CD14-positive monocyte (primary cell): ENCODE results near the gene SRPX. TPM values are rescaled to one million over a fixed set of nuclear protein-coding genes. Genes with fewer than 3 reads are reported as not detected.

Source experiments
- DNase-seq, 3 donors: peaks; one replicate each; pipeline ENCODE4 v3.0.0-alpha.2; 2011 to 2022
- H2AFZ ChIP-seq: 2 replicates; pipeline ENCODE4 v1.6.0; 2012; ENCODE audit warnings: mild to moderate bottlenecking, low read depth, low read length, inconsistent platforms; ENCODE audit not compliant: insufficient read depth, poor library complexity, severe bottlenecking
- H3K27ac ChIP-seq, 2 donors: 1 replicate in 1 of 2; 2 replicates in 1 of 2; pipeline ENCODE4 v1.5.1; 2012 to 2013; ENCODE audit warnings: low read length in 2 of 2, control low read depth in 1 of 2, inconsistent platforms in 1 of 2, low read depth in 1 of 2, mild to moderate bottlenecking in 1 of 2
- H3K27me3 ChIP-seq, 2 donors: one replicate each; pipeline versions ENCODE4 v1.6.0 to v1.6.1; 2011 to 2013; ENCODE audit warnings: low read length in 2 of 2; ENCODE audit not compliant: control insufficient read depth in 2 of 2, insufficient read depth in 2 of 2
- H3K36me3 ChIP-seq, 2 donors: replicated peaks in 1 of 2; 1 replicate in 1 of 2; 2 replicates in 1 of 2; pipeline versions ENCODE4 v1.5.1 to v1.6.1; 2012 to 2013; ENCODE audit warnings: low read length in 2 of 2, control low read depth in 1 of 2, inconsistent platforms in 1 of 2, mild to moderate bottlenecking in 1 of 2; ENCODE audit not compliant: insufficient read depth in 2 of 2, control insufficient read depth in 1 of 2
- H3K4me1 ChIP-seq, 2 donors: 1 replicate in 1 of 2; 2 replicates in 1 of 2; pipeline versions ENCODE4 v1.5.1 to v1.6.1; 2012 to 2013; ENCODE audit warnings: low read length in 2 of 2, control low read depth in 1 of 2, inconsistent platforms in 1 of 2, mild to moderate bottlenecking in 1 of 2, moderate library complexity in 1 of 2; ENCODE audit not compliant: insufficient read depth in 2 of 2, control insufficient read depth in 1 of 2
- H3K4me2 ChIP-seq: replicated peaks from 2 replicates; pipeline ENCODE3; 2012; ENCODE audit warnings: low read length, moderate library complexity, mild to moderate bottlenecking; ENCODE audit not compliant: poor library complexity, severe bottlenecking; ENCODE audit errors: extremely low read depth
- H3K4me3 ChIP-seq, 3 experiments: fragments of 200-600 bp in 1 of 3; sonication (generic) in 1 of 3; replicated peaks in 1 of 3; 1 replicate in 2 of 3; 2 replicates in 1 of 3; pipeline ENCODE4 v1.5.1; 2011 to 2013; ENCODE audit warnings: low read length in 3 of 3, mild to moderate bottlenecking in 3 of 3, control low read depth in 2 of 3, low read depth in 2 of 3, inconsistent platforms in 1 of 3, moderate library complexity in 1 of 3
- H3K79me2 ChIP-seq: 2 replicates; pipeline ENCODE4 v1.6.0; 2012; ENCODE audit warnings: mild to moderate bottlenecking, control low read depth, inconsistent platforms, low read length, moderate library complexity; ENCODE audit not compliant: insufficient read depth
- H3K9ac ChIP-seq: 2 replicates; pipeline ENCODE4 v1.6.0; 2017; ENCODE audit warnings: low read length, mild to moderate bottlenecking; ENCODE audit not compliant: insufficient read depth, poor library complexity, severe bottlenecking
- H3K9me3 ChIP-seq, 2 donors: replicated peaks in 1 of 2; 1 replicate in 1 of 2; 2 replicates in 1 of 2; pipeline versions ENCODE4 v1.5.1 to v1.6.1; 2012 to 2013; ENCODE audit warnings: low read length in 2 of 2, control low read depth in 1 of 2; ENCODE audit not compliant: control insufficient read depth in 1 of 2, insufficient read depth in 1 of 2
- H4K20me1 ChIP-seq: 2 replicates; pipeline ENCODE4 v1.6.0; 2012; ENCODE audit warnings: mild to moderate bottlenecking, low read length, control low read depth, moderate library complexity; ENCODE audit not compliant: insufficient read depth
- H3K27ac Mint-ChIP-seq, 7 donors: one replicate each; pipeline ENCODE4 v1.8.0; 2020; ENCODE audit warnings: mild to moderate bottlenecking in 7 of 7, mixed read lengths in 7 of 7, moderate library complexity in 6 of 7, inconsistent platforms in 2 of 7
- H3K27me3 Mint-ChIP-seq, 3 donors: one replicate each; pipeline ENCODE4 v1.8.0; 2021 to 2022; ENCODE audit warnings: low read depth in 3 of 3, mild to moderate bottlenecking in 3 of 3, mixed read lengths in 3 of 3, moderate library complexity in 3 of 3, inconsistent platforms in 1 of 3
- H3K36me3 Mint-ChIP-seq, 2 donors: one replicate each; pipeline ENCODE4 v1.8.0; 2020; ENCODE audit warnings: mixed read lengths in 2 of 2, inconsistent platforms in 1 of 2, mild to moderate bottlenecking in 1 of 2
- H3K4me1 Mint-ChIP-seq: one replicate; pipeline ENCODE4 v1.8.0; 2020; ENCODE audit warnings: mild to moderate bottlenecking, mixed read lengths
- H3K4me3 Mint-ChIP-seq, 2 donors: one replicate each; pipeline ENCODE4 v1.8.0; 2020; ENCODE audit warnings: mild to moderate bottlenecking in 2 of 2, mixed read lengths in 2 of 2, moderate library complexity in 1 of 2
- H3K9me3 Mint-ChIP-seq, 7 donors: one replicate each; pipeline ENCODE4 v1.8.0; 2020 to 2022; ENCODE audit warnings: mixed read lengths in 7 of 7, mild to moderate bottlenecking in 6 of 7, moderate library complexity in 6 of 7, inconsistent platforms in 2 of 7
- CTCF ChIP-seq: fragments of 200-600 bp; IDR thresholded peaks from one replicate; pipeline ENCODE4 v1.8.0; 2022; ENCODE audit warnings: antibody characterized with exemption, mild to moderate bottlenecking
- WGBS: methylation state at CpG from one replicate; pipeline ENCODE4 v1.1.5; 2013; ENCODE audit warnings: missing lambda C conversion rate; ENCODE audit not compliant: insufficient coverage; 5-methylcytosine and 5-hydroxymethylcytosine counted together
- intact Hi-C, 2 donors: fragments of 100-400 bp; cut with micrococcal nuclease; formaldehyde crosslinking; loops; one replicate each; pipeline versions ENCODE4 v1.15.0 to v1.15.1; 2023
- polyA plus RNA-seq, 3 donors: library from polyadenylated mRNA; depleted of rRNA in 1 of 3; unstranded in 2 of 3; stranded (reverse) in 1 of 3; fragments of 300-500 nt in 2 of 3; fragments of >200 nt in 1 of 3; fragmentation: Illumina TruSeq in 2 of 3; gene quantifications; 1 replicate in 2 of 3; 2 replicates in 1 of 3; pipeline ENCODE4 v1.2.3, GENCODE V29; 2012 to 2021

SRPX gene
- polyA plus RNA-seq, 3 donors = not detected

DNA sequence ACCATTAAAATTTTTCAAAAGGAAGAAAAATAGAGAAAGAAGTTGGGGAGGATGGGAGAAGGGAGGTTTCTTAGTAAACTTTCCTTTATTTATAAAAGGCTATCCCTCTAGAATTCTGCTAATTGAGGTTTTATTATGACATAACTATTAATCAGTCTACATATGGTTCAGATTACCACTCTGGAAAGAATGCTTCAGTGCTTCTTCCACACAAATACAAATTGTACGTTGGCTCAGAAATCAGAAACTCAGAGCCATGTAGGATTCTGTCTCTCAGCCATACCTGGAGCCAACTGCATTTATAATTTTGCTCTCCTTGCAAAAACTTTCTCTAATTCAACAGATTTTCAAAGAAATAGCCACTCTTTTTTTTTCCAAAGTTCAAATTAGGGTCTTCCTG lies 37.1 kb downstream of the SRPX start:
- Histone ChIP-seq H3K36me3 (no peaks in the 10 kb centered on the region), H3K27ac (no peak overlapping the region), H3K4me1 (no peaks in the 10 kb centered on the region), H3K4me3 (no peak overlapping the region), H4K20me1 (no peaks in the 10 kb centered on the region), H2AFZ (no peak overlapping the region), H3K4me2 (no peak overlapping the region), H3K27me3 (peaks cover 0 to 5% of the 10 kb centered on the region in 2 donors), H3K9ac (no peak overlapping the region), H3K79me2 (no peaks in the 10 kb centered on the region), H3K9me3 (no peaks in the 10 kb centered on the region)
- H3K36me3 Mint-ChIP-seq = no peaks in the 10 kb centered on the region
- no peak overlapping the region for H3K4me3 Mint-ChIP-seq
- H3K27me3 Mint-ChIP-seq = peaks cover 0 to 5% (median 3%) of the 10 kb centered on the region in 3 donors
- DNase-seq = no peak
- H3K4me1 Mint-ChIP-seq = no peaks in the 10 kb centered on the region
- H3K9me3 Mint-ChIP-seq = no peaks in the 10 kb centered on the region
- no peak overlapping the region for H3K27ac Mint-ChIP-seq
- intact Hi-C loops = no loop called here
- TF ChIP-seq CTCF = no peak
- WGBS = 100% methylated on average over 1 of the region's 1 CpG

- DNase-seq = no peak
- Histone ChIP-seq H3K4me1 (no peaks in the 10 kb centered on the region), H3K36me3 (no peaks in the 10 kb centered on the region), H3K9me3 (no peaks in the 10 kb centered on the region), H3K27me3 (no peaks in the 10 kb centered on the region), H3K27ac (no peak overlapping the region), H4K20me1 (no peaks in the 10 kb centered on the region), H3K9ac (no peak overlapping the region), H2AFZ (no peak overlapping the region), H3K4me3 (no peak overlapping the region), H3K4me2 (no peak overlapping the region), H3K79me2 (no peaks in the 10 kb centered on the region)
- Mint-ChIP-seq H3K4me3 (no peak overlapping the region), H3K4me1 (no peaks in the 10 kb centered on the region), H3K27me3 (peaks cover 2 to 5% (median 2%) of the 10 kb centered on the region in 3 donors), H3K9me3 (no peaks in the 10 kb centered on the region), H3K36me3 (no peaks in the 10 kb centered on the region), H3K27ac (no peak overlapping the region)
- intact Hi-C loops = no loop called here
- no CpG with 5 or more reads among the region's 2 CpGs for WGBS
- no peak for TF ChIP-seq CTCF
Observed at GRCh38 chrX:38181357-38181756, 39.3 kb downstream of the SRPX start.
